ENCODE data around the gene VAV3. TPM values are rescaled to one million over a fixed set of nuclear protein-coding genes. Genes with fewer than 3 reads are reported as not detected.

VAV3 gene
- total RNA-seq, 1 experiment from 2014 or later = not detected

GRCh38 chr1:107946794-107947193, 18.2 kb downstream of the VAV3 start:
- Histone ChIP-seq H2AFZ (ENCODE audit: low read depth, low read length, poor library complexity, severe bottlenecking) (no peak overlapping the region), H3K27ac (ENCODE audit: low read depth, low read length) (no peak overlapping the region), H3K9me3 (ENCODE audit: control insufficient read depth in 1 of 2, insufficient read depth in 1 of 2, low read depth in 1 of 2, low read length in 2 of 2) (no peaks in the 10 kb centered on the region), H3K9me2 (ENCODE audit: insufficient read depth) (no peaks in the 10 kb centered on the region), H3K9ac (ENCODE audit: low read length) (no peak overlapping the region), H3K36me3 (ENCODE audit: control insufficient read depth in 1 of 2, insufficient read depth in 2 of 2, low read length in 2 of 2) (no peaks in the 10 kb centered on the region), H4K20me1 (ENCODE audit: insufficient read depth) (no peaks in the 10 kb centered on the region), H3K4me3 (replicated peaks in 1 of 2; ENCODE audit: low read depth in 1 of 2, low read length in 2 of 2) (no peak overlapping the region), H3K4me2 (ENCODE audit: low read length) (no peak overlapping the region), H3K4me1 (ENCODE audit: control insufficient read depth in 1 of 2, insufficient read depth in 2 of 2, low read length in 2 of 2) (no peaks in the 10 kb centered on the region), H3K79me2 (ENCODE audit: insufficient read depth, low read length) (no peaks in the 10 kb centered on the region), H3K27me3 (ENCODE audit: insufficient read depth, low read length) (peaks cover 24% of the 10 kb centered on the region)
- ChIA-PET RAD21 (ENCODE audit: low non-redundant PET in 1 of 2, low total read pairs in 2 of 2, uncharacterized antibody in 2 of 2, unreplicated experiment in 2 of 2) (no interaction called here), CTCF (no interaction called here), POLR2A (no interaction called here)
- no peak for TF ChIP-seq EZH2phosphoT487 (IDR thresholded peaks at IDR 0.05; ENCODE audit: borderline replicate concordance)
- TF ChIP-seq CTCF (IDR thresholded peaks at IDR 0.05 in 2 of 3, conservative IDR thresholded peaks at IDR 0.05 in 1 of 3; ENCODE audit: borderline replicate concordance in 1 of 3, insufficient read depth in 1 of 3, low read depth in 2 of 3, low read length in 2 of 3) = no peak
- TF ChIP-seq SIN3A (IDR thresholded peaks at IDR 0.05; ENCODE audit: low read depth) = no peak
- no peak for TF ChIP-seq MAX (IDR thresholded peaks at IDR 0.05)
- no peak for TF ChIP-seq POLR2A (IDR thresholded peaks at IDR 0.05; ENCODE audit: borderline replicate concordance, extremely low read depth, insufficient read depth, insufficient read length)
- no peak for TF ChIP-seq EZH2 (IDR thresholded peaks at IDR 0.05)
- intact Hi-C loops (cut with micrococcal nuclease) = no loop called here
- ATAC-seq = no peak
- no TSS peak for BruUV-seq (replicated peaks)
- DNase-seq (ENCODE audit: low read depth, low spot score) = no peak

- Histone ChIP-seq H3K36me3 (ENCODE audit: control insufficient read depth in 1 of 2, insufficient read depth in 2 of 2, low read length in 2 of 2) (no peaks in the 10 kb centered on the region), H4K20me1 (ENCODE audit: insufficient read depth) (no peaks in the 10 kb centered on the region), H3K4me3 (replicated peaks in 1 of 2; ENCODE audit: low read depth in 1 of 2, low read length in 2 of 2) (no peak overlapping the region), H3K4me1 (ENCODE audit: control insufficient read depth in 1 of 2, insufficient read depth in 2 of 2, low read length in 2 of 2) (no peaks in the 10 kb centered on the region), H3K9ac (ENCODE audit: low read length) (no peak overlapping the region), H3K27me3 (ENCODE audit: insufficient read depth, low read length) (peaks cover 12% of the 10 kb centered on the region), H3K79me2 (ENCODE audit: insufficient read depth, low read length) (no peaks in the 10 kb centered on the region), H3K27ac (ENCODE audit: low read depth, low read length) (no peak overlapping the region), H3K4me2 (ENCODE audit: low read length) (no peak overlapping the region), H2AFZ (ENCODE audit: low read depth, low read length, poor library complexity, severe bottlenecking) (no peak overlapping the region), H3K9me2 (ENCODE audit: insufficient read depth) (no peaks in the 10 kb centered on the region), H3K9me3 (ENCODE audit: control insufficient read depth in 1 of 2, insufficient read depth in 1 of 2, low read depth in 1 of 2, low read length in 2 of 2) (no peaks in the 10 kb centered on the region)
- CTCF ChIA-PET = no interaction called here
- RAD21 ChIA-PET (ENCODE audit: low non-redundant PET in 1 of 2, low total read pairs in 2 of 2, uncharacterized antibody in 2 of 2, unreplicated experiment in 2 of 2) = interaction anchor here in 1 of 2 experiments (0.6 kb wide), 1 partner anchor 561 kb away, joined by 6 read pairs; no protein-coding TSS in a partner anchor
- no peak for ATAC-seq
- intact Hi-C loops (cut with micrococcal nuclease) = no loop called here
- POLR2A ChIA-PET = no interaction called here
- no peak for DNase-seq (ENCODE audit: low read depth, low spot score)
- TF ChIP-seq ZBTB33 (IDR thresholded peaks at IDR 0.05; ENCODE audit: extremely low read depth, insufficient replicate concordance, low read length) = no peak
- TF ChIP-seq MAX (IDR thresholded peaks at IDR 0.05) = no peak
- BruUV-seq (replicated peaks) = no TSS peak
Observed at GRCh38 chr1:107943694-107944093, 21.3 kb downstream of the VAV3 start.
